ENCODE measurements around the gene CLNK.

- TF ChIP-seq CTCF (IDR thresholded peaks at IDR 0.05): no peak
- TF ChIP-seq POLR2A (IDR thresholded peaks at IDR 0.05): no peak
These were observed 246.8 kb downstream of the CLNK start for GRCh38 chr4:10437735-10438134.

All from lower leg skin (tissue), 3 donors.